ENCODE results near the gene RANBP17.

RANBP17 gene

GRCh38 chr5:171335616-171336015 is 473.8 kb downstream of the RANBP17 start:
- ChIA-PET POLR2A (no interaction called here), CTCF (interaction anchor here (0.9 to 1.3 kb wide), 2 partner anchors 128 to 376 kb away, joined by 3 to 5 read pairs; no protein-coding TSS in a partner anchor)
- no peak for TF ChIP-seq L3MBTL2 (conservative IDR thresholded peaks at IDR 0.05)
- TF ChIP-seq FOXA1 (IDR thresholded peaks at IDR 0.05), result no peak
- no peak for TF ChIP-seq ELF4 (IDR thresholded peaks at IDR 0.05)
- TF ChIP-seq SP1 (IDR thresholded peaks at IDR 0.05), result no peak
- no peak for TF ChIP-seq PKNOX1 (IDR thresholded peaks at IDR 0.05)
- no peak for TF ChIP-seq CTBP1 (IDR thresholded peaks at IDR 0.05; ENCODE audit: borderline replicate concordance)
- no peak for TF ChIP-seq HDGF (IDR thresholded peaks at IDR 0.05; ENCODE audit: borderline replicate concordance)
- no peak for TF ChIP-seq FOXK2 (IDR thresholded peaks at IDR 0.05)
- no peak for TF ChIP-seq BHLHE40 (IDR thresholded peaks at IDR 0.05; ENCODE audit: borderline replicate concordance)
- TF ChIP-seq LEF1 (IDR thresholded peaks at IDR 0.05; ENCODE audit: borderline replicate concordance), result no peak
- no peak for TF ChIP-seq ZNF384 (IDR thresholded peaks at IDR 0.05)
- TF ChIP-seq NFRKB (IDR thresholded peaks at IDR 0.05), result no peak
- no peak for TF ChIP-seq TARDBP (IDR thresholded peaks at IDR 0.05)
- TF ChIP-seq SUZ12 (IDR thresholded peaks at IDR 0.05), result no peak
- TF ChIP-seq ARNT (IDR thresholded peaks at IDR 0.05), result no peak
- no peak for TF ChIP-seq FOXM1 (IDR thresholded peaks at IDR 0.05; ENCODE audit: borderline replicate concordance)
- no peak for DNase-seq (ENCODE audit: extremely low spot score)

- ChIA-PET CTCF (interaction anchor here (0.8 to 1.4 kb wide), 7 partner anchors 63 to 591 kb away, joined by 3 to 9 read pairs (median 5); no protein-coding TSS in a partner anchor), POLR2A (no interaction called here)
- no peak for DNase-seq (ENCODE audit: extremely low spot score)
- TF ChIP-seq FOXA1 (IDR thresholded peaks at IDR 0.05) (no peak), HDGF (IDR thresholded peaks at IDR 0.05; ENCODE audit: borderline replicate concordance) (no peak), CTBP1 (IDR thresholded peaks at IDR 0.05; ENCODE audit: borderline replicate concordance) (no peak)
Measured at GRCh38 chr5:171336521-171337209, 474.8 kb downstream of the RANBP17 start.

- no peak for DNase-seq (ENCODE audit: extremely low spot score)
- CTCF ChIA-PET, result interaction anchor here (0.7 to 1.4 kb wide), 6 partner anchors 64 to 592 kb away, joined by 3 to 9 read pairs (median 4); no protein-coding TSS in a partner anchor
- POLR2A ChIA-PET, result no interaction called here
- no peak for TF ChIP-seq BHLHE40 (IDR thresholded peaks at IDR 0.05; ENCODE audit: borderline replicate concordance)
Measured at GRCh38 chr5:171337210-171337569, 475.4 kb downstream of the RANBP17 start.

GRCh38 chr5:171340042-171340441 is 478.2 kb downstream of the RANBP17 start:
- POLR2A ChIA-PET, result interaction anchor here (0.9 kb wide), 1 partner anchor 31 kb away, joined by 3 read pairs; no protein-coding TSS in a partner anchor

GRCh38 chr5:171340491-171340890 is 478.7 kb downstream of the RANBP17 start:
- ChIA-PET POLR2A (interaction anchor here (0.9 kb wide), 1 partner anchor 32 kb away, joined by 3 read pairs; no protein-coding TSS in a partner anchor), CTCF (interaction anchor here (0.6 to 5.0 kb wide), 4 partner anchors 11 to 146 kb away, joined by 3 to 39 read pairs (median 4); no protein-coding TSS in a partner anchor)
- no peak for DNase-seq (ENCODE audit: extremely low spot score)
- no peak for TF ChIP-seq FOXK2 (IDR thresholded peaks at IDR 0.05)
- TF ChIP-seq ARNT (IDR thresholded peaks at IDR 0.05), result no peak
- no peak for TF ChIP-seq TARDBP (IDR thresholded peaks at IDR 0.05)
- TF ChIP-seq PKNOX1 (IDR thresholded peaks at IDR 0.05), result no peak
- no peak for TF ChIP-seq BHLHE40 (IDR thresholded peaks at IDR 0.05; ENCODE audit: borderline replicate concordance)
- no peak for TF ChIP-seq L3MBTL2 (conservative IDR thresholded peaks at IDR 0.05)
- TF ChIP-seq CTBP1 (IDR thresholded peaks at IDR 0.05; ENCODE audit: borderline replicate concordance), result no peak
- no peak for TF ChIP-seq SP1 (IDR thresholded peaks at IDR 0.05)
- TF ChIP-seq ZNF384 (IDR thresholded peaks at IDR 0.05), result no peak
- TF ChIP-seq SUZ12 (IDR thresholded peaks at IDR 0.05), result no peak
- TF ChIP-seq NFRKB (IDR thresholded peaks at IDR 0.05), result no peak
- no peak for TF ChIP-seq HDGF (IDR thresholded peaks at IDR 0.05; ENCODE audit: borderline replicate concordance)
- TF ChIP-seq LEF1 (IDR thresholded peaks at IDR 0.05; ENCODE audit: borderline replicate concordance), result no peak
- no peak for TF ChIP-seq FOXA1 (IDR thresholded peaks at IDR 0.05)
- TF ChIP-seq FOXM1 (IDR thresholded peaks at IDR 0.05; ENCODE audit: borderline replicate concordance), result no peak
- no peak for TF ChIP-seq ELF4 (IDR thresholded peaks at IDR 0.05)

More at GRCh38 chr5:171340042-171340441, 478.2 kb downstream of the RANBP17 start:
- CTCF ChIA-PET, result interaction anchor here (1.5 to 5.0 kb wide), 2 partner anchors 12 to 132 kb away, joined by 4 to 39 read pairs; no protein-coding TSS in a partner anchor
- TF ChIP-seq TARDBP (IDR thresholded peaks at IDR 0.05) (no peak), CTBP1 (IDR thresholded peaks at IDR 0.05; ENCODE audit: borderline replicate concordance) (no peak), SUZ12 (IDR thresholded peaks at IDR 0.05) (no peak), LEF1 (IDR thresholded peaks at IDR 0.05; ENCODE audit: borderline replicate concordance) (no peak), NFRKB (IDR thresholded peaks at IDR 0.05) (no peak), BHLHE40 (IDR thresholded peaks at IDR 0.05; ENCODE audit: borderline replicate concordance) (no peak), HDGF (IDR thresholded peaks at IDR 0.05; ENCODE audit: borderline replicate concordance) (no peak), ELF4 (IDR thresholded peaks at IDR 0.05) (no peak), PKNOX1 (IDR thresholded peaks at IDR 0.05) (peak; percentile 83)
- DNase-seq (ENCODE audit: extremely low spot score), result no peak

All from HEK293T (cell line).